NK-92 (cell line): ENCODE measurements around the gene GRK1.
"Not testable (repeated sequence)": the region's sequence is repeated elsewhere in the genome, so short reads cannot be mapped to it uniquely, and the experiment has no call there.

Experiments used
- DNase-seq: peaks from one replicate; lab custom pipeline; 2025; ENCODE audit not compliant: unreplicated experiment; lab: John Stamatoyannopoulos, UW

The GRK1 gene

DNA sequence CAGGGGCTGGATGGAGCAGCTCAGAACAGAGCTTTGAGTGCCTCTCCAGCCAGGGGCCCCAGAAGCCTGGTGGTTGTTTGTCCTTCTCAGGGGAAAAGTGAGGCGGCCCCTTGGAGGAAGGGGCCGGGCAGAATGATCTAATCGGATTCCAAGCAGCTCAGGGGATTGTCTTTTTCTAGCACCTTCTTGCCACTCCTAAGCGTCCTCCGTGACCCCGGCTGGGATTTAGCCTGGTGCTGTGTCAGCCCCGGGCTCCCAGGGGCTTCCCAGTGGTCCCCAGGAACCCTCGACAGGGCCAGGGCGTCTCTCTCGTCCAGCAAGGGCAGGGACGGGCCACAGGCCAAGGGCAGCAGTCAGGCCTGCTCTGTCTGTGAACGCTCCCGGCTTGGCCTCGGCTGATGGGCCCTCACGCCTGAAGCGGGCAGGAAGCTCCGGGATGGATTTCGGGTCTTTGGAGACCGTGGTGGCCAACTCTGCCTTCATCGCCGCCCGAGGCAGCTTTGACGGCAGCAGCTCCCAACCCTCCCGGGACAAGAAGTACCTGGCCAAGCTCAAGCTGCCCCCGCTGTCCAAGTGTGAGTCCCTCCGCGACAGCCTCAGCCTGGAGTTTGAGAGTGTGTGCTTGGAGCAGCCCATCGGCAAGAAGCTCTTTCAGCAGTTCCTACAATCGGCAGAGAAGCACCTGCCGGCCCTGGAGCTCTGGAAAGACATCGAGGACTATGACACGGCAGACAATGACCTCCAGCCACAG is at the start of gene GRK1:
Gene GRK1, plus strand, starts transcription at position 269 of the 751 bp plus-strand sequence. Its CDS starts 168 bp downstream, at position 437.
- DNase-seq = no peak

DNA sequence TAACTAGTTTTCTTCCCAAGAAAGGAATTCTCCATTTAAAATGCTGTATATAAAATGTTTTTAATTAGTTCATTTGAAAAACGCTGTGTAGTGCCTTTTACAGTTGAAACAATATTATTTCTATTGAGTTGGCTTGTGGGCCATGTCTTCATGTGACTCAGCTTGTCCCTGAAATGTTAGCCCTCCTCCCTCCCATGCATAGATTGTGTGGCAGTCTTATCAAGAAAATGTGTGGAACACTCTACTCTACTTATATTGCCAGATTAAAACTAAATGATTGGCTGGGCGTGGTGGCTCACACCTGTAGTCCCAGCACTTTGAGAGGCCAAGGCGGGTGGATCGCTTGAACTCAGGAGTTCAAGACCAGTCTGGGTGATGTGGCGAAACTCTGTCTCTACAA is 49.1 kb upstream of the GRK1 start:
- no peak for DNase-seq

- DNase-seq = no peak
These were observed 48.6 kb upstream of the GRK1 start for GRCh38 chr13:113618455-113618854.

DNA sequence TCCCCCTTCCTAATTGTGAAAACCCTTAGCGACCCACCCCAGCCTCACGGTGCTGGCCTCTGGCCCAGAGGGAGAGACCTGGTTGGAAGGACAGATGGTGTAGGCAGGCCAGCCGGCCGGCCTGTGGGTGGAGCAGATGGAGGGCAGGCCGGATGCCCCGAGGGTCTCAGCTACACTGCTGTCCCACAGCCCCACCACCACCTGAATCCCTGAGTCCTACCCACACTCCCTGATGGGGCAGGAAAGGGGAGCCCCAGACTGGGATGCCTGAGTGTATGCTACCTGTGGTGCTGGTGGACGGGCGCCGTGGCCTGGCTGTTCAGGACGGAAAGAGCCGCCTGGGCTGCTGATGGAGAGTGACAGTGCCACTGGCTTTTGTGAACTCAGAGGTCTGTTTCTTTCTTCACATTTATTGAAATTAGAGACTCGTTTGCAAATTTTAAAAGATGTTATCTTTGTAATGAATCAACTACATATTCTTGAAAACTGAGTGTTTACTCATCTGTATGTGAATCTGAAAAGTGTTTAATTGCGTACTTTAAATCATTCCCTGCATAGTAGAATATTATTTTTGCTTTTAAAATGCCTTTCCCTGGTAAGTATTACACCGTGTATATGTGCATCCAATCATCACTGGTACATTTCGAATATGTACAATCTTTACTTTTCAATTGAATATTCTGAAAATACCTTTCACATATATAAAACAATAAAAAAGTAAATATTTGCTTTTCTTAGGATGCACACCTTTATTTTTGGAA is 46.8 kb upstream of the GRK1 start:
- no peak for DNase-seq

DNA sequence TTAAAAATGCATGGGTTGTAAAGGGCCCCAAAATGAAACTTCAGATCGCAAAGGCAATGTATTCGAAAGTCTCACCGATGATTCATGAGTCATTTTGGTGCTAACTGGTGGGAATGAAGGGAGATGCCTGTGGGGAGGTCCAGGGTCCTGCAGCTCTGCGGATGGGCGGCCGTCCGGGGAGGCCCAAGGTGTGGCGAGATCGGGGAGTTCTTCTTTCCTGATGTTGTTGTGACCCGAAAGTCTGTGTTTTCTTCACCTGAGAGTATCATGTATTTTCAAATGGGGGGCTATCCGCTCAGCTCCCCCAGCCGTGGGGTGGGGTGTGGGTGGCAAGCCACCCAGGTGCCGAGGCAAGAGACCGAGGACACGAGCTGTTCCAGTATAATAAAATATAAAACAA is 46.0 kb upstream of the GRK1 start:
- DNase-seq = no peak

GRCh38 chr13:113621498-113621897 is 45.5 kb upstream of the GRK1 start:
- DNase-seq = not testable (repeated sequence)

DNA sequence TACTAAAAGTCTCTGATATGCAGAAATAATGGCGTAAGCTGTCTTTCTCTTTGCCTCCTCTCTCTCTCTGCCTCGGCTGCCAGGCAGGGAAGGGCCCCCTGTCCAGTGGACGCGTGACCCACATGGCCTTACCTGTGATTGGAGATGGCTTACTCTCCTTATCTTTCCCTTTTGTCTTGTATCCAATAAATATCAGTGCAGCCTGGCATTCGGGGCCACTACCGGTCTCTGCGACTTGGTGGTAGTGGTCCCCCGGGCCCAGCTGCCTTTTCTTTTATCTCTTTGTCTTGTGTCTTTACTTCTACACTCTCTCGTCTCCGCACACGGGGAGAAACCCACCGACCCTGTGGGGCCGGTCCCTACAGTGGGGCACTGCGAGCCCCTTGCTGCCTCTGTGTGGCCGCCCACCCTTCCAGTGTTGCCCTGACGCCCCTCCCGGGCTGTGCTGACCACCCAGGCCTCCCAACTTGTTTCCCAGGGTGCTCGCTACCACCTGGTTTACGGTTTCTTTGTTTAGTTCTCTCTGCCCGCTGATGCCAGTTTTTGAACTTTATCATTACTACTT is 45.0 kb upstream of the GRK1 start:
- not testable (repeated sequence) for DNase-seq

- DNase-seq = no peak
These were observed 44.1 kb upstream of the GRK1 start for GRCh38 chr13:113622791-113623490.

GRCh38 chr13:113623491-113624234 is 43.4 kb upstream of the GRK1 start:
- no peak for DNase-seq

DNA sequence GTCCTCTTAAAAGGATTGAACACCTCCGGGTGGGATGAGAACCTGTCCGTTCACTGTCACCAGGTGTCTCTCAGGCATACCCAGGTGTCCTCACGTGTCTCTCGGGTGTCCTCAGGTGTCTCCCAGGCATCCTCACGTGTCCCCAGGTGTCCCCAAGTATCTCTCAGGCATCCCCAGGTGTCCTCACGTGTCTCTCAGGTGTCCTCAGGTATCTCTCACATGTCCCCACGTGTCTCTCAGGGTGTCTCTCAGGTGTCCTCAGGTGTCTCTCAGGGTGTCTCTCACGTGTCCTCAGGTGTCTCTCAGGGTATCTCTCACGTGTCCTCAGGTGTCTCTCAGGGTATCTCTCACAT is 42.8 kb upstream of the GRK1 start:
- no peak for DNase-seq

DNA sequence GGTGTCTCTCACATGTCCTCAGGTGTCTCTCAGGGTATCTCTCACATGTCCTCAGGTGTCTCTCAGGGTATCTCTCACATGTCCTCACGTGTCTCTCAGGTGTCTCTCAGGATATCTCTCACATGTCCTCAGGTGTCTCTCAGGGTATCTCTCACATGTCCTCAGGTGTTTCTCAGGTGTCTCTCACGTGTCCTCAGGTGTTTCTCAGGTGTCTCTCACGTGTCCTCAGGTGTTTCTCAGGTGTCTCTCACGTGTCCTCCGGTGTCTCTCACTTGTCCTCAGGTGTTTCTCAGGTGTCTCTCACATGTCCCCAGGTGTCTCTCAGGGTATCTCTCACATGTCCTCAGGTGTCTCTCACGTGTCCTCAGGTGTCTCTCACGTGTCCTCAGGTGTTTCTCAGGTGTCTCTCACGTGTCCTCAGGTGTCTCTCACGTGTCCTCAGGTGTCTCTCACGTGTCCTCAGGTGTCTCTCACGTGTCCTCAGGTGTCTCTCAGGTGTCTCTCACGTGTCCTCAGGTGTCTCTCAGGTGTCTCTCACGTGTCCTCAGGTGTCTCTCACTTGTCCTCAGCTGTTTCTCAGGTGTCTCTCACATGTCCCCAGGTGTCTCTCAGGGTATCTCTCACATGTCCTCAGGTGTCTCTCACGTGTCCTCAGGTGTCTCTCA is 42.2 kb upstream of the GRK1 start:
- not testable (repeated sequence) for DNase-seq

DNA sequence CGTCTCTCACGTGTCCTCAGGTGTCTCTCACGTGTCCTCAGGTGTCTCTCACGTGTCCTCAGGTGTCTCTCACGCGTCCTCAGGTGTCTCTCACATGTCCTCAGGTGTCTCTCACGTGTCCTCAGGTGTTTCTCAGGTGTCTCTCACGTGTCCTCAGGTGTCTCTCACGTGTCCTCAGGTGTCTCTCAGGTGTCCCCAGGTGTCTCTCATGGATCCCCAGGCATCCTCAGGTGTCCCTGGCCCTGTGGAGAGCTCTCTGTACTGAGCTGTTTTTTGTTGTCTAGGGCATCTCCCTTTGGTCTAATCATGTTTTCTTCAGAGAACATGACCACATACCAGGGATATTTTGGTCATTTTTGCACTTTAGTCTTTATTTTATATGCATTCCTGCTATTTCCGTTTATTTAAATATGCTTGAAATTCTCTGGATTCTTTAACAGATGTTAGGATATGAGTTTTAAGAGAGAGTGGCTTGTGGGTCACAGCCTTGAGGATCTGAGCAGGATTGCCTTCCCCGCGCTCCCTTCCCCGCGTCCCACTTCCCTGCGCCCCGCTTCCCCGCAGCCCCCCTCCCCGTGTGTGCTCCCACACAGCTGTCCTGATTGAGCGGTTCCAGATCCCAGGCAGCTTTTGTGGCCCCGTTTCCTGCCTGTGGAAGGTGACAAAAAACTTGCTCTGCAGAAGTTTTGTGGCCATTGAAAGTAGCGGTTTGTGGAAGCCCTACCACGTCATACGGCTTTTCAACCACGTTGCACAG is 40.9 kb upstream of the GRK1 start:
- DNase-seq = no peak

DNA sequence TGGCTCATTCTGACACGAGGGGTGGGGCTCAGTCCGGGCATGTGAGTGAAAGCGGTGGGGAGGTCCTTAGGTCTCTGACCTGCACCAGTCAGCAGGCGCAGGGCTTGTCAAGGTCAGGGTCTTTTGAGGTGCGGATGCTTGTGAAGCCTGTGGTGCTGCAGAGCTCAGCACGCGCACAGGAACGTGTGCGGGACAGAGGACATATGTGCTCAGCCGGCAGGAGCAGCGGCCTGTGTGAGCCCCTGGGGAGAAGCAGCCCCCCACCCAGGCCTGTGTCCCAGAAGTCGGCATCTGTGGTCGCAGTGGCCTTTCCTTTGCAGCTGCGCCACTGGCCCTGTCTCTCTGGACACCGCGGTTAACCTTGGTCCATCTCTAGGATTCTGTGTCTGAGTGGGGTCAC is 39.9 kb upstream of the GRK1 start:
- DNase-seq = no peak

DNA sequence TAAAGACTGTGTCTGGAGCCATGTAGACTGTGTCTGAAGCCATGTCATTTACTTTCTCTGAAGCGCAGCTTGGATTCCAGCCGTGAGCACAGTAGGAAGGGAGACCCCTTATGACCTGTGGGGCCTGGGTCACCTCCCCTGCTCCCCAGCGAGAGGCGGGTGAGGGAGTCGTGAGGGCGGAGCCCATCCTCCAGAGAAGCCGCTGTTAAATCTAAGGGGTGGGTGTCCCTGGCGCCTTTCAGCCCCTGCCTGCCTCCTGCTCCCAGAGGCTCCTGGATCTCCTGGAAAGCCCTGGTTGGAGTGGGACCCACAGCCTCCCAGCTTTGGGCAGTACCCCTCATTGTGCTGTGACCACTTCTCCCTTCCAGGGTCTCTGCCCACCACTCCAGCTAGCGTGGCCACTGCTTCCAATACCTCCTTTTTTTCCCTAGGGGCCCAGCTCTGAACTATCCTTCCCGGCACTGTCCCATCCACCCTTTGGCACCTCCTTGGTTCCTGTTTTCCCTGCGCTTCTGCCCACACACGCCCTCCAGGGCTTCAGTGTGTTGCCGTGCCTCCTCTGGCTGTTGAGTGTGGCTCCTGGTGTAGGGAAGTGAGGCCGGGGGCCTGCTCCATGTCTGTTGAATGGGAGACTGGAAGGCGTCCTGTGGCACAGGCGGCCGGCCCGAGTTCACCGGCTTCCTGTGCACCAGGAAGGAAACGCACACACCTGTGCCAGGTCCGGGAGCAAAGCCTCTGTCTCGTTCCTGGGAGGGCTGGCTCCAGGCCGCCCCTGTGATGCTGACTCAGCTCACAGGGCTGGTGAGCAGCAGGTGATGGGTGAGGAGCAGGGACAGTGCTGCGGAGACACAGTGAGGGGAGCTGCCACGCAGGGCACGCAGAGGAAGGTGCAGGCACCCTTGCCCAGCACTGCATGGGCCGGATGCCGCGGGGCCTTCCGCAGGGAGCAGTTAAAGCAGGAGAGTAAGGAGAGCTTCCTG is 38.4 kb upstream of the GRK1 start:
- no peak for DNase-seq

DNA sequence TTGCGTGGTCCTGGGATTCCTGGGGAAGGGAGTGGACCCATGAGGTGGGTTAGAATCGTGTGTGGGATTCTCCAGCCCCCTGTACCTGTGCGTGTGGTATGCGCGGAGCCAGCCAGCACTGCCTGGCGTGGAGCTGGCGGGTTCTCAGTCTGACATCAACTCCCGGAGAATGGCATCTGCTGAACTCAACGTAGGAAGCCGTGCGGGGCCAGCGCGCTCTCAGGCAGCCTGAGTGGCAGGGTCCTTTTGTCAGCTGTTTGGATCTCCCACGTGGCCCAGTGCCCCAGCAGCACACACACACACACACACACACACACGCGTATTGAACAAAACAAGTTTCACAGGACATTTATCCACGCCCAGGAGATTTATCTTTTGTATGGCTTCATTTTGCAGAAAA is 37.2 kb upstream of the GRK1 start:
- no peak for DNase-seq

DNA sequence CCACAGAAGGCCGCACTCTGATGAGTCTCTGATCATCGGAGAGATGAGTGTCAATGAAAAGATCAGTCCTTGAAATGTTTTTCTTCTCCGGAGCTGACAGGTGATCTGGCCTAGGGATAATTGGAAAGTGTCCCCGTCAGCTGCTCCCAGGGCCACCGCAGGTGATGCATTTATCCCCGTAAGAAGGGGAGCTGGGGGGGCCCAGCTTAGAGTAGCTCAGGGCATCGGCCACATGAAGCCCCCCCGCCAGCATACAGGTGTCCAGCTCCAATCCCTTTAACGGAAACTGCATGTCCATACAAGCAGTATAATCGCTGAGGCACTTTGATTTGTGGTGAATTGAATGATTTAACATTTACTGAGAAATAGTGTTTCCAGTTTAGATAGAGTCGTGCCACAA is 36.7 kb upstream of the GRK1 start:
- no peak for DNase-seq

GRCh38 chr13:113630804-113631203 is 36.2 kb upstream of the GRK1 start:
- DNase-seq = no peak

DNA sequence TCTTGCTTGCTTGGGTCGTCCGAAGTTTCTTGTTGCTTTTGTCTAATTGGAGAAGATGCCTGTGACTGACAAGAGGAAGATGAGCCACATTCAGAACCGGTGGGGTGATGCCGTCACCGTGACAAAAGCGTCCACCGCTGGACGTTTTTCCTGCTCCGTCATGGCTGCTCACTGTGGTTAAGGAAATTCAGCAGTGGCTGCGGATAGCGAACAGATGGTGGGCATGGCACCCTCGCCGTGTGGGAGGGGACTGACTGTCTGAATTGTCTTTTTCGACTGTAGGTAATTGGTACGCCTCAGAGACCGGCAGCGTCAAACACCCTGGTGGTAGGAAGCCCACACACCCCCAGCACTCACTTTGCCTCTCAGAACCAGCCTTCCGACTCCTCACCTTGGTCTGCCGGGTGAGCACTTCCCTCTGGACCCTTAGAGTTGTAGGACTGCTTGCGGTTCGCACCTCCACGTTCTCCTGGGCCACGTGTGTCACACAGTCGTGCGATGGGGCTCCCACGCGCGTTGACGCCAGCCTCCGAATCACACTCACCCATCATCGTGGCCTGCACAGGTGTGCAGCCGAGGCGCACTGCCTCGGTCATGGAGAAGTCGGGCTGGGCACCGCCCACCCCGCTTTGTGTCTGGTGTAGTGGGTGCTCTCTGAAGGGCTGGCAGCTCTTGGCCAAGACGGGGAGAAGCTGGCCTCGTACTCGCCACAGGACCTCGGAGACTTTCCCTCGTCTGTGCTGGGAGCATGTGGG is 35.5 kb upstream of the GRK1 start:
- no peak for DNase-seq
